HepG2 (cell line): ENCODE measurements around the gene OBSL1. TPM values are rescaled to one million over a fixed set of nuclear protein-coding genes. Genes with fewer than 3 reads are reported as not detected.

Experiments used
- AGO2 ChIP-seq: fragments of 200-400 bp; formaldehyde crosslinking; optimal IDR thresholded peaks from 2 replicates; pipeline ENCODE3; 2017; ENCODE audit warnings: mild to moderate bottlenecking, low read depth, low read length, moderate library complexity
- HBP1 ChIP-seq: IDR thresholded peaks from 2 replicates; pipeline ENCODE4 v1.6.1; 2016; ENCODE audit warnings: low read depth, control low read depth
- HES4 ChIP-seq: sonication (generic); formaldehyde crosslinking; IDR thresholded peaks from 2 replicates; pipeline ENCODE4 v1.9.0; 2021; ENCODE audit warnings: mild to moderate bottlenecking, missing genetic modification reagents, borderline replicate concordance
- ISX ChIP-seq: sonication (generic); formaldehyde crosslinking; conservative IDR thresholded peaks from 2 replicates; pipeline ENCODE4 v1.5.0; 2020; ENCODE audit warnings: missing genetic modification reagents
- KDM6A ChIP-seq: IDR thresholded peaks from 2 replicates; pipeline ENCODE4 v1.6.1; 2016; ENCODE audit warnings: low read depth
- KLF11 ChIP-seq: IDR thresholded peaks from 2 replicates; pipeline ENCODE4 v1.6.1; 2016; ENCODE audit warnings: missing compliant biosample characterization
- KLF12 ChIP-seq: sonication (generic); formaldehyde crosslinking; IDR thresholded peaks from 2 replicates; pipeline ENCODE4 v1.4.0; 2020; ENCODE audit warnings: missing genetic modification reagents, borderline replicate concordance
- NPAS2 ChIP-seq: sonication (generic); formaldehyde crosslinking; IDR thresholded peaks from 2 replicates; pipeline ENCODE4 v1.8.0; 2022; ENCODE audit warnings: mild to moderate bottlenecking, missing genetic modification reagents, borderline replicate concordance
- RBM22 ChIP-seq: fragments of 200-400 bp; formaldehyde crosslinking; optimal IDR thresholded peaks from 2 replicates; pipeline ENCODE3; 2017; ENCODE audit warnings: mild to moderate bottlenecking, low read length, moderate library complexity
- SSRP1 ChIP-seq: IDR thresholded peaks from 2 replicates; pipeline ENCODE4 v1.6.1; 2016; ENCODE audit warnings: control low read depth
- TSC22D2 ChIP-seq: sonication (generic); formaldehyde crosslinking; IDR thresholded peaks from 2 replicates; pipeline ENCODE4 v1.5.1; 2020; ENCODE audit warnings: missing genetic modification reagents, mild to moderate bottlenecking, borderline replicate concordance
- ZBTB43 ChIP-seq: sonication (generic); formaldehyde crosslinking; conservative IDR thresholded peaks from 2 replicates; pipeline ENCODE4 v1.4.0; 2020; ENCODE audit warnings: missing genetic modification reagents
- ZHX1 ChIP-seq: sonication (generic); formaldehyde crosslinking; IDR thresholded peaks from 2 replicates; pipeline ENCODE4 v1.8.1; 2022; ENCODE audit warnings: low read depth, mild to moderate bottlenecking, missing genetic modification reagents
- ZNF30 ChIP-seq: sonication (generic); formaldehyde crosslinking; IDR thresholded peaks from 2 replicates; pipeline ENCODE4 v1.5.0; 2020; ENCODE audit warnings: mild to moderate bottlenecking, missing genetic modification reagents
- ZNF644 ChIP-seq: IDR thresholded peaks from 2 replicates; pipeline ENCODE4 v1.6.1; 2016; ENCODE audit warnings: low read depth
- ZNF710 ChIP-seq: sonication (generic); formaldehyde crosslinking; IDR thresholded peaks from 2 replicates; pipeline ENCODE4 v1.5.0; 2020; ENCODE audit warnings: mild to moderate bottlenecking, missing genetic modification reagents, borderline replicate concordance
- ZNF777 ChIP-seq: sonication (generic); formaldehyde crosslinking; IDR thresholded peaks from 2 replicates; pipeline ENCODE4 v1.4.0; 2020; ENCODE audit warnings: missing genetic modification reagents
- ZSCAN30 ChIP-seq: sonication (generic); formaldehyde crosslinking; IDR thresholded peaks from 2 replicates; pipeline ENCODE4 v1.5.0; 2020; ENCODE audit warnings: mild to moderate bottlenecking, missing genetic modification reagents
- polyA plus RNA-seq, 8 experiments: library from polyadenylated mRNA; depleted of rRNA in 3 of 8; stranded (reverse) in 7 of 8; unstranded in 1 of 8; fragments of >200 nt; fragmentation: Illumina TruSeq in 4 of 8; extraction: Trizol in 4 of 8; gene quantifications; 2 replicates each; pipeline versions ENCODE4 v1.2.1 to v1.2.3, GENCODE V29; 2011 to 2016; ENCODE audit warnings: low read depth in 4 of 8, missing spikeins in 1 of 8, mixed read lengths in 1 of 8; ENCODE audit not compliant: insufficient read depth in 1 of 8
- total RNA-seq, 5 experiments: library from RNA; depleted of rRNA; stranded (reverse); fragments of >200 nt; fragmentation: Illumina TruSeq; extraction: Trizol; gene quantifications; 2 replicates each; pipeline ENCODE4 v1.2.3, GENCODE V29; 2016; ENCODE audit warnings: low read depth in 1 of 5

OBSL1 gene
- total and polyA plus RNA-seq, 2 of the 13 experiments (the other 11 are each of a cell fraction or from before 2014, with no cell fraction given), result 86.7 to 218 TPM

GRCh38 chr2:219596954-219597551 lies 25.7 kb upstream of the OBSL1 start (continued):
- TF ChIP-seq NPAS2 (CRISPR knock-in tag) (0 out of 2 replicates have a peak, but pooled peaks have one; percentile 41), ZSCAN30 (CRISPR knock-in tag) (0 out of 2 replicates have a peak, but pooled peaks have one; percentile 74), TSC22D2 (no peak), SSRP1 (peak; percentile 18; the same call in 1 of the 2 replicates), ZNF710 (CRISPR knock-in tag) (0 out of 2 replicates have a peak, but pooled peaks have one; percentile 6), KDM6A (CRISPR knock-in tag) (0 out of 2 replicates have a peak, but pooled peaks have one; percentile 5), ZNF30 (no peak), ZNF777 (0 out of 2 replicates have a peak, but pooled peaks have one; percentile 18), KLF11 (CRISPR knock-in tag) (no peak), ISX (CRISPR knock-in tag) (0 out of 2 replicates have a peak, but pooled peaks have one; percentile 9), ZHX1 (CRISPR knock-in tag) (0 out of 2 replicates have a peak, but pooled peaks have one; percentile 12), ZBTB43 (CRISPR knock-in tag) (0 out of 2 replicates have a peak, but pooled peaks have one; percentile 17), AGO2 (peak; percentile 46), ZNF644 (CRISPR knock-in tag) (no peak), HES4 (CRISPR knock-in tag) (no peak), KLF12 (CRISPR knock-in tag) (0 out of 2 replicates have a peak, but pooled peaks have one; percentile 1), RBM22 (peak; percentile 64), HBP1 (CRISPR knock-in tag) (no peak)
- TF ChIP-seq, all 625 proteins: peak for 25
